HCT116 (cell line): ENCODE results near the gene TMEM222.

ENCODE experiments used
- CEBPB ChIP-seq: IDR thresholded peaks from 2 replicates; pipeline ENCODE4 v1.6.1; 2012; ENCODE audit warnings: low read depth
- POLR2A ChIP-seq: IDR thresholded peaks from 2 replicates; pipeline ENCODE4 v1.7.0; 2011; ENCODE audit warnings: borderline replicate concordance; ENCODE audit not compliant: insufficient read depth, insufficient read length; ENCODE audit errors: extremely low read depth
- SRF ChIP-seq: IDR thresholded peaks from 2 replicates; pipeline ENCODE4 v1.6.1; 2012; ENCODE audit warnings: low read depth
- TCF7L2 ChIP-seq: IDR thresholded peaks from 2 replicates; pipeline ENCODE4 v1.7.0; 2011; ENCODE audit warnings: borderline replicate concordance, inconsistent platforms; ENCODE audit not compliant: insufficient read depth, insufficient read length; ENCODE audit errors: extremely low read depth
- ZNF274 ChIP-seq: fragments of 200-500 bp; sonication (Bioruptor generic); IDR thresholded peaks from 2 replicates; pipeline ENCODE4 v1.6.1; 2014; ENCODE audit warnings: mild to moderate bottlenecking, low read depth, low read length, inconsistent platforms
- TF ChIP-seq, protein P1 (sequence below), 3 experiments: fragments of 200-600 bp in 1 of 3; sonication (generic) in 1 of 3; IDR thresholded peaks in 2 of 3; conservative IDR thresholded peaks in 1 of 3; 2 replicates each; pipeline ENCODE4 v1.5.1; 2012 to 2017; ENCODE audit warnings: low read depth in 2 of 3, low read length in 2 of 3, antibody characterized with exemption in 1 of 3, borderline replicate concordance in 1 of 3, control low read depth in 1 of 3, mild to moderate bottlenecking in 1 of 3, mixed read lengths in 1 of 3, mixed run types in 1 of 3, moderate library complexity in 1 of 3; ENCODE audit not compliant: insufficient read depth in 1 of 3
- TF ChIP-seq, protein P2 (sequence below): IDR thresholded peaks from 2 replicates; pipeline ENCODE4 v1.6.1; 2012
- TF ChIP-seq, protein P3 (sequence below): IDR thresholded peaks from 2 replicates; pipeline ENCODE4 v1.6.1; 2012; ENCODE audit warnings: low read depth
- TF ChIP-seq, protein P4 (sequence below): IDR thresholded peaks from 2 replicates; pipeline ENCODE4 v1.6.1; 2012

DNA sequence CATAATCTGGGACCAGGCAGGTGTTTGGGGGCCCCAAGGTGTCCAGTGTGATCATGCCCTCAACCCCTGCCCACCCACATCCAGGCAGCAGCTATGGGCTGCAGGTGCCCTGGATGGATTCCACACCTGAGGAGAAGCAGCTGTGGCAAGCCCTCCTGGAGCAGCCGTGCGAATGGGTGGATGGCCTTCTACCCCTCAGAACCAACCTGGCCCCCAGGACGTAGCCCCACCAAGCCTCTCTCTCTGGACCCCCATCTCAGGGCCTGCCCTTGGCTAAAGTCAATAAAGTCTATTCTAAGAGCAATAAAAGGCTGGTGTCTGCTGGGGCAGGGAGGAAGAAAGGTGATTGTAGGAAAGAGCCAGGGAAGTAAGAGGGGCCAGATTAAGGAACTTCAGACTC lies 31.7 kb downstream of the TMEM222 start:
- TF ChIP-seq, protein P1, sequence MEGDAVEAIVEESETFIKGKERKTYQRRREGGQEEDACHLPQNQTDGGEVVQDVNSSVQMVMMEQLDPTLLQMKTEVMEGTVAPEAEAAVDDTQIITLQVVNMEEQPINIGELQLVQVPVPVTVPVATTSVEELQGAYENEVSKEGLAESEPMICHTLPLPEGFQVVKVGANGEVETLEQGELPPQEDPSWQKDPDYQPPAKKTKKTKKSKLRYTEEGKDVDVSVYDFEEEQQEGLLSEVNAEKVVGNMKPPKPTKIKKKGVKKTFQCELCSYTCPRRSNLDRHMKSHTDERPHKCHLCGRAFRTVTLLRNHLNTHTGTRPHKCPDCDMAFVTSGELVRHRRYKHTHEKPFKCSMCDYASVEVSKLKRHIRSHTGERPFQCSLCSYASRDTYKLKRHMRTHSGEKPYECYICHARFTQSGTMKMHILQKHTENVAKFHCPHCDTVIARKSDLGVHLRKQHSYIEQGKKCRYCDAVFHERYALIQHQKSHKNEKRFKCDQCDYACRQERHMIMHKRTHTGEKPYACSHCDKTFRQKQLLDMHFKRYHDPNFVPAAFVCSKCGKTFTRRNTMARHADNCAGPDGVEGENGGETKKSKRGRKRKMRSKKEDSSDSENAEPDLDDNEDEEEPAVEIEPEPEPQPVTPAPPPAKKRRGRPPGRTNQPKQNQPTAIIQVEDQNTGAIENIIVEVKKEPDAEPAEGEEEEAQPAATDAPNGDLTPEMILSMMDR (IDR thresholded peaks at IDR 0.05 in 2 of 3, conservative IDR thresholded peaks at IDR 0.05 in 1 of 3; ENCODE audit: borderline replicate concordance in 1 of 3, insufficient read depth in 1 of 3, low read depth in 2 of 3, low read length in 2 of 3), result no peak
- TF ChIP-seq SRF (no peak), POLR2A (no peak), CEBPB (no peak), TCF7L2 (no peak), ZNF274 (no peak)
- TF ChIP-seq, protein P2, sequence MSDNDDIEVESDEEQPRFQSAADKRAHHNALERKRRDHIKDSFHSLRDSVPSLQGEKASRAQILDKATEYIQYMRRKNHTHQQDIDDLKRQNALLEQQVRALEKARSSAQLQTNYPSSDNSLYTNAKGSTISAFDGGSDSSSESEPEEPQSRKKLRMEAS, result no peak
- TF ChIP-seq, protein P3, sequence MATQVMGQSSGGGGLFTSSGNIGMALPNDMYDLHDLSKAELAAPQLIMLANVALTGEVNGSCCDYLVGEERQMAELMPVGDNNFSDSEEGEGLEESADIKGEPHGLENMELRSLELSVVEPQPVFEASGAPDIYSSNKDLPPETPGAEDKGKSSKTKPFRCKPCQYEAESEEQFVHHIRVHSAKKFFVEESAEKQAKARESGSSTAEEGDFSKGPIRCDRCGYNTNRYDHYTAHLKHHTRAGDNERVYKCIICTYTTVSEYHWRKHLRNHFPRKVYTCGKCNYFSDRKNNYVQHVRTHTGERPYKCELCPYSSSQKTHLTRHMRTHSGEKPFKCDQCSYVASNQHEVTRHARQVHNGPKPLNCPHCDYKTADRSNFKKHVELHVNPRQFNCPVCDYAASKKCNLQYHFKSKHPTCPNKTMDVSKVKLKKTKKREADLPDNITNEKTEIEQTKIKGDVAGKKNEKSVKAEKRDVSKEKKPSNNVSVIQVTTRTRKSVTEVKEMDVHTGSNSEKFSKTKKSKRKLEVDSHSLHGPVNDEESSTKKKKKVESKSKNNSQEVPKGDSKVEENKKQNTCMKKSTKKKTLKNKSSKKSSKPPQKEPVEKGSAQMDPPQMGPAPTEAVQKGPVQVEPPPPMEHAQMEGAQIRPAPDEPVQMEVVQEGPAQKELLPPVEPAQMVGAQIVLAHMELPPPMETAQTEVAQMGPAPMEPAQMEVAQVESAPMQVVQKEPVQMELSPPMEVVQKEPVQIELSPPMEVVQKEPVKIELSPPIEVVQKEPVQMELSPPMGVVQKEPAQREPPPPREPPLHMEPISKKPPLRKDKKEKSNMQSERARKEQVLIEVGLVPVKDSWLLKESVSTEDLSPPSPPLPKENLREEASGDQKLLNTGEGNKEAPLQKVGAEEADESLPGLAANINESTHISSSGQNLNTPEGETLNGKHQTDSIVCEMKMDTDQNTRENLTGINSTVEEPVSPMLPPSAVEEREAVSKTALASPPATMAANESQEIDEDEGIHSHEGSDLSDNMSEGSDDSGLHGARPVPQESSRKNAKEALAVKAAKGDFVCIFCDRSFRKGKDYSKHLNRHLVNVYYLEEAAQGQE, result no peak
- TF ChIP-seq, protein P4, sequence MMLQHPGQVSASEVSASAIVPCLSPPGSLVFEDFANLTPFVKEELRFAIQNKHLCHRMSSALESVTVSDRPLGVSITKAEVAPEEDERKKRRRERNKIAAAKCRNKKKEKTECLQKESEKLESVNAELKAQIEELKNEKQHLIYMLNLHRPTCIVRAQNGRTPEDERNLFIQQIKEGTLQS, result no peak
